Psoas muscle (tissue), 8 donors: ENCODE measurements around the gene SORT1. TPM values are rescaled to one million over a fixed set of nuclear protein-coding genes. Genes with fewer than 3 reads are reported as not detected.
"Not testable (repeated sequence)": the region's sequence is repeated elsewhere in the genome, so short reads cannot be mapped to it uniquely, and the experiment has no call there.

ENCODE experiments used
- ATAC-seq, 4 donors: fragments of 200-7000 bp; cut with Tn5 transposase; one replicate each; pipeline ENCODE4 v1.9.1; 2020; ENCODE audit warnings: moderate library complexity in 3 of 4, mild to moderate bottlenecking in 2 of 4
- DNase-seq, 2 donors: peaks; one replicate each; pipeline ENCODE4 v3.0.0-alpha.2; 2020
- H3K27ac ChIP-seq: fragments of 200-600 bp; one replicate; pipeline ENCODE4 v1.8.0; 2022
- H3K27me3 ChIP-seq, 3 donors: fragments of 200-600 bp in 1 of 3; one replicate each; pipeline versions ENCODE4 v1.6.1 to v1.8.0; 2013 to 2022; ENCODE audit warnings: low read length in 2 of 3, mild to moderate bottlenecking in 2 of 3, moderate library complexity in 1 of 3; ENCODE audit not compliant: insufficient read depth in 3 of 3
- H3K36me3 ChIP-seq, 2 donors: fragments of 200-600 bp in 1 of 2; one replicate each; pipeline versions ENCODE4 v1.6.1 to v1.8.0; 2013 to 2022; ENCODE audit warnings: low read depth in 1 of 2, mild to moderate bottlenecking in 1 of 2, moderate library complexity in 1 of 2; ENCODE audit not compliant: insufficient read depth in 1 of 2
- H3K4me1 ChIP-seq: fragments of 200-600 bp; one replicate; pipeline ENCODE4 v1.8.0; 2022
- H3K4me3 ChIP-seq: fragments of 200-600 bp; one replicate; pipeline ENCODE4 v1.8.0; 2022; ENCODE audit warnings: mild to moderate bottlenecking
- H3K9me3 ChIP-seq: fragments of 200-600 bp; one replicate; pipeline ENCODE4 v1.8.0; 2022
- CTCF ChIP-seq: fragments of 200-600 bp; IDR thresholded peaks from one replicate; pipeline ENCODE4 v1.8.0; 2022; ENCODE audit warnings: antibody characterized with exemption
- WGBS, 3 donors: extraction: QIAGEN DNeasy Blood & Tissue Kit; methylation state at CpG; one replicate each; pipeline versions ENCODE4 v1.1.6 to v1.1.7; 2013; 5-methylcytosine and 5-hydroxymethylcytosine counted together
- intact Hi-C, 2 donors: fragments of 100-400 bp; cut with DNase I; formaldehyde crosslinking; loops; one replicate each; pipeline versions ENCODE4 v1.11.0 to v1.14.2; 2022
- polyA plus RNA-seq, 3 donors: library from polyadenylated mRNA; stranded (reverse); fragments of 200-250 nt; gene quantifications; one replicate each; pipeline ENCODE4 v1.2.3, GENCODE V29; 2013
- total RNA-seq, 4 donors: library from RNA; stranded (reverse); fragmentation: NEBNext Ultra II Directional in 2 of 4; extraction: Animal tissue kit (Norgen Biotek cat#: 25700) in 2 of 4; gene quantifications; one replicate each; pipeline versions ENCODE4 v1.2.1 to v1.2.4, GENCODE V29; 2021 to 2023
- donor health status: healthy with polysubstance abuse.
- donor health status: DM: no; HTN: no; CAD: no; lungs with moderate emphysema.
- donor health status: Bipolar disorder and iron deficiency.
- donor health status: healthy.
- donor health status: DM: yes; HTN: yes; CAD: no.
- donor health status: DM: no; HTN: no; CAD: no.
- donor health status: DM: no; HTN: no; CAD: no.
- donor health status: DM: yes; HTN: yes; CAD: no.

The SORT1 gene
- total and polyA plus RNA-seq, 7 donors, result 15.8 to 363 (median 131) TPM

GRCh38 chr1:109306832-109307273, 90.9 kb downstream of the SORT1 start, which contains the start of gene MYBPHL:
Gene MYBPHL, minus strand, starts transcription at chr1:109307011. Its CDS starts 20 bp downstream, at chr1:109306991.
- DNase-seq (no peak), ATAC-seq (peak; percentile 13 to 34 (median 19))
- Histone ChIP-seq H3K9me3 (no peaks in the 10 kb centered on the region), H3K4me3 (no peak within 1 kb of the TSS), H3K27ac (peak within 1 kb of the TSS; percentile 36), H3K36me3 (peaks cover 0 to 33% of the 10 kb centered on the region in 2 donors), H3K27me3 (no peaks in the 10 kb centered on the region), H3K4me1 (peaks cover 11% of the 10 kb centered on the region)
- WGBS, 3 donors, result 38 to 52% (median 41%) methylated on average over 7 of the region's 7 CpGs
- no peak for TF ChIP-seq CTCF
- intact Hi-C loops, result no loop called here

- H3K9me3 ChIP-seq, H3K27ac ChIP-seq, H3K27me3 ChIP-seq, DNase-seq, intact Hi-C loops, ATAC-seq, H3K4me3 ChIP-seq: not testable (repeated sequence)
- Histone ChIP-seq H3K36me3 (peaks cover 0 to 24% of the 10 kb centered on the region in 2 donors), H3K4me1 (peaks cover 11% of the 10 kb centered on the region)
- WGBS, 3 donors, result 54 to 56% (median 55%) methylated on average over 10 of the region's 10 CpGs
These were observed 91.7 kb downstream of the SORT1 start for GRCh38 chr1:109305991-109306390.

DNA sequence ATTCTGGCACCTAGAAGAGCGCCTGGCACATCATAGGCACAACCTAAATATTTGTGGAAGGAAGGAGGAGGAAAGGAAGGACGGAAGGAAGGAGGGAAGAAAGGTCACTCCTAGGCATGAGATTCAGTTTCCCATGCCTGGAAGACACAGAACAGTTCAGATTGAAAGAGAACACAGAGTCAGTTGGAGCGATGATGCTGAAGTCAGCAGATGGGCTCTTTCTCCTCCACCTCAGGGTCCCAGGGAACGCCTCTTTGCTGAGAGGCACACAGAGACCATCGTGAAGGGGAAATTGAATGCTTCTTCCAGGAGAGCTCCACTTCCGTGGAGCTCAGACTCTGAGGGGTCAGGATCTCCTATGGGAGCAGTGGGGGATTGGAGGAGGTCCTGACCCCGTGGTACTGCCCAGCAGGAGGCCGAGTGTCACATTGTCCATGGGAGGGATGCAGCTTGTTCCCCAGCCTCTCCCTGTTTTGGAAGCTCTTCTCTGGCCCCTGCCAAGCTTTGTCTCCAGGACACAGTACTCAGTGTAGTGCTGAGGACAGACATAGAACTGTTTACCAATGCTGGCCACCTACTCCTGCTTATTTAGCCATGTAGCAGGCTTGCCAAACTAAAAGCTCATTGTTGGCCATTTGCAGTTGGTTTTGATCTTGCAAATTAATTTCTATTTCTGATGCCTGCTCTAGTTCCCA, 93.3 kb downstream of the SORT1 start:
- H3K27me3 ChIP-seq, result no peaks in the 10 kb centered on the region
- peak in 3 of 4 donors; percentile 18 to 27 (median 21) for ATAC-seq
- H3K27ac ChIP-seq, result no peak overlapping the region
- no peaks in the 10 kb centered on the region for H3K9me3 ChIP-seq
- H3K4me1 ChIP-seq, result peaks cover 13% of the 10 kb centered on the region
- WGBS, 3 donors, result 26 to 38% (median 27%) methylated on average over 8 of the region's 8 CpGs
- H3K4me3 ChIP-seq, result no peak overlapping the region
- no peak for DNase-seq
- peaks cover 0 to 10% of the 10 kb centered on the region in 2 donors for H3K36me3 ChIP-seq
- intact Hi-C loops, result no loop called here
- TF ChIP-seq CTCF, result no peak

DNA sequence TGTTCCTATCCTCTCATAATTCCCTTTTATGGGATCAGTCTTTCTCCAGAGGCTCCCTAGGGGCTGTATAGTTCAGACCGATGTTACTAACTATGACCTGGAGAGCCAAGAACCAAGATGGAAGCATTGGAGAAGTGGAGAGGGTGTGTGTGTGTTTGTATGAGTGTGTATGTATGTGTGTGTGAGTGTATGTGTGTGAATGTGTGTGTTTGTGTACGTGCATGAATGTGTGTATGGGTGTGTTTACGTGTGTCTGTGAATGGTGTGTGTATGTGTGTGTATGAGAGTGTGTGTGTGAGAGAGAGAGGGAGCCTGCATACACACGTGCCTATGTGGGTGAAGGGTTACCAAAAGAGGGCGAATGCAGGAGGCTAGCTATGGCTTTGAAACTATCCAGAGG, 95.8 kb downstream of the SORT1 start:
- H3K27me3 ChIP-seq, result no peaks in the 10 kb centered on the region
- DNase-seq (no peak), ATAC-seq (no peak)
- TF ChIP-seq CTCF, result no peak
- intact Hi-C loops, result no loop called here
- WGBS, 3 donors, result 86 to 90% (median 87%) methylated on average over 5 of the region's 5 CpGs
- H3K4me3 ChIP-seq, result no peak overlapping the region
- H3K27ac ChIP-seq, result no peak overlapping the region
- H3K4me1 ChIP-seq, result peaks cover 13% of the 10 kb centered on the region
- no peaks in the 10 kb centered on the region for H3K9me3 ChIP-seq
- no peaks in the 10 kb centered on the region for H3K36me3 ChIP-seq

GRCh38 chr1:109300650-109301151, 97.0 kb downstream of the SORT1 start:
- H3K27me3 ChIP-seq, result no peaks in the 10 kb centered on the region
- WGBS, 3 donors, result 82 to 88% (median 87%) methylated on average over 16 of the region's 16 CpGs
- H3K9me3 ChIP-seq, result no peaks in the 10 kb centered on the region
- intact Hi-C loops, result no loop called here
- no peak for DNase-seq
- H3K36me3 ChIP-seq, result no peaks in the 10 kb centered on the region
- no peak for TF ChIP-seq CTCF
- H3K4me1 ChIP-seq, result peaks cover 13% of the 10 kb centered on the region
- H3K27ac ChIP-seq, result no peak overlapping the region
- no peak overlapping the region for H3K4me3 ChIP-seq
- ATAC-seq, result no peak
